ENCODE data around the gene CTNNA2.

DNA sequence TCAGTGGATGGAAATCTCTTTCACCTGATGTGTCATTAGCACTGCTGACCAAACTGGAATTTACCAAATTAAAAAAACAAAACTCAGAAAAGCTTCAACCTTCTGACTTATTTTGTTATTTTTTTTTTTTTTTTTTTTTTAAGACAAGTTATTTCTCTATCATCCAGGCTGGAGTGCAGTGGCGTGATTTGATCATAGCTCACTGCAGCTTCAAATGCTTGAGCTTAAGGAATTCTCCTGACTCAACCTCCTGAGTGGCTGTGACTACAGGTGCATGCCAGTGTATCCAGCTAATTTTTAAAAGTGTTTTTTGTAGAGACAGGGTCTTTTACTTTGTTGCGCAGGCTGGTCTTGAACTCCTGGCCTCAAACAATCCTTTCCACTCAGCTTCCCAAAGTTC is 636.1 kb downstream of the CTNNA2 start:
- TF ChIP-seq, protein P1, sequence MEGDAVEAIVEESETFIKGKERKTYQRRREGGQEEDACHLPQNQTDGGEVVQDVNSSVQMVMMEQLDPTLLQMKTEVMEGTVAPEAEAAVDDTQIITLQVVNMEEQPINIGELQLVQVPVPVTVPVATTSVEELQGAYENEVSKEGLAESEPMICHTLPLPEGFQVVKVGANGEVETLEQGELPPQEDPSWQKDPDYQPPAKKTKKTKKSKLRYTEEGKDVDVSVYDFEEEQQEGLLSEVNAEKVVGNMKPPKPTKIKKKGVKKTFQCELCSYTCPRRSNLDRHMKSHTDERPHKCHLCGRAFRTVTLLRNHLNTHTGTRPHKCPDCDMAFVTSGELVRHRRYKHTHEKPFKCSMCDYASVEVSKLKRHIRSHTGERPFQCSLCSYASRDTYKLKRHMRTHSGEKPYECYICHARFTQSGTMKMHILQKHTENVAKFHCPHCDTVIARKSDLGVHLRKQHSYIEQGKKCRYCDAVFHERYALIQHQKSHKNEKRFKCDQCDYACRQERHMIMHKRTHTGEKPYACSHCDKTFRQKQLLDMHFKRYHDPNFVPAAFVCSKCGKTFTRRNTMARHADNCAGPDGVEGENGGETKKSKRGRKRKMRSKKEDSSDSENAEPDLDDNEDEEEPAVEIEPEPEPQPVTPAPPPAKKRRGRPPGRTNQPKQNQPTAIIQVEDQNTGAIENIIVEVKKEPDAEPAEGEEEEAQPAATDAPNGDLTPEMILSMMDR (IDR thresholded peaks at IDR 0.05), result no peak
- TF ChIP-seq, protein P2, sequence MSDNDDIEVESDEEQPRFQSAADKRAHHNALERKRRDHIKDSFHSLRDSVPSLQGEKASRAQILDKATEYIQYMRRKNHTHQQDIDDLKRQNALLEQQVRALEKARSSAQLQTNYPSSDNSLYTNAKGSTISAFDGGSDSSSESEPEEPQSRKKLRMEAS (IDR thresholded peaks at IDR 0.05; ENCODE audit: low read depth), result no peak
- TF ChIP-seq POLR2AphosphoS5 (IDR thresholded peaks at IDR 0.05; ENCODE audit: low read depth, low read length) (no peak), CHD2 (IDR thresholded peaks at IDR 0.05; ENCODE audit: low read length, partially characterized antibody) (no peak), GATA2 (CRISPR knock-in tag; IDR thresholded peaks at IDR 0.05) (no peak), ELF1 (IDR thresholded peaks at IDR 0.05) (no peak)

Measured in SK-N-SH (cell line).